NCI-H1417 (cell line): Measurements from ENCODE around the gene ABO.
A peak's percentile ranks its signal among the peaks of the same experiment; 100 is the strongest.
"Not testable (repeated sequence)": the region's sequence is repeated elsewhere in the genome, so short reads cannot be mapped to it uniquely, and the experiment has no call there.

Experiments used
- DNase-seq, 3 experiments: peaks; one replicate each; lab custom pipeline; 2025; lab: John Stamatoyannopoulos, UW

The ABO gene

DNA sequence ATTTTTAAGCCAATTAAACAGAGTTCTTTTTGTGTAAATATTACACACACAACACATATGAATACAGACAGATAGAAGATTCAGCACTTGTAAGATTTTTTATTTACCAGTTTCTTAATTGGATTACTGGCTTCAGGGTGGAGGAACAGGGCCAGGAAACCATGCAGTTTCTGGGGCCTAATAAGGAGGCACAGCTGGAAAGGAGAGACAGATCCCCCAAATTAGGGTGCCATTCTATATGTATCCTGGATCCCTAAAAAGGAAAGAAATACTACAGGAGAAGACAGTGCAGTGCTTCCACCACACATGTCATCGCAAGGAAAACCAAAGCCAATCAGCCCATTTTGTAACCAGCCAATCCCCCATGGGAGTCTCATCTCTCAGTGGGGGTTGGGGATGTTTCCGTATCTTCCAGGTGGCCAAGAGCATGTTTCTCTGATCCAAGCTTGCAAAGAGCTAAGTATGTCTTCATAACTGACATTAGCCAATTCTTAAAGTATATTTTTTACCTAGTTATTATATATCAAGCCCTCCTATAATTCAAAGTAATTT, 15.8 kb upstream of the ABO start:
- DNase-seq: no peak

DNA sequence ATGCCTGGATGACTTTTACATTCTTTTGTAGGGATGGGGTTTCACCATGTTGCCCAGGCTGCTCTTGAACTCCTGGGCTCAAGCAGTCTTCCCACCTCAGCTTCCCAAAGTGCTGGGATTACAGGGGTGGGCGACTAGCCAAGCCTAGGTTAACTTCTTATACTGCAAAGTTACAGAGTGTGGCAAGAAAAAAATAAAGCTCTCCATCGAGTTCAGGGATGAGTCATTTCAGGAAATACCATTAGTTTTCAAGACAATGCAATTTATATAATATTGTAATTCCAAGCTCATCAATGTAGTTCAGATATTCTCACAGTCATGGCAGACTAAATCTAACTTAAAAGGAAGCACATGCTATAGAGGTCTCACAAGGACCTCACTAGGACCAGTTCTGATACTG, 11.5 kb upstream of the ABO start:
- DNase-seq: no peak

DNA sequence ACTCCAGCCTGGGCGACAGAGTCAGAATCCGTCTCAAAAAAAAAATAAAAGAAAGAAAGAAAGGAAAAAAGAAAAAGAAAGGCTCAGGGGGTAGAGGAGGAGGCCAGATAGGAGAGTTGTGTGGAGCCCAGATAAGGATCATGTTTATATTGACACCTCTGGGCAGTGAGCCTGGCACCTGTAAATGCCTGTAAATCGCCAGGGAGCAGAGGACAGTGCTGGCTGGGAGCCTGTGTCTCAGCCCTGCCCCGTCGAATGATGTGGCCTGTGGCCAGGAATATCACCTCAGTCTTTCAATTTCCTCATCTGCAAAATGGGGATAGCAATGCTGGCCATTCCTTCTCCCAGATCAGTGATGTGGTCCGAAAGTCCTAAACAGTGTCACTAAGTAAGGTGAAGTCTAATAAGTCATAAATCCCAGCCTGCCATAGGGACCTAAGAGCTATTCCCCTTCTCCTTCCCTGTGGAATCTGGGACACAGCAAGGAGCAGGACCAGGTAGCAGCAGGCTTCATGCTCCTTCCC, 10.3 kb upstream of the ABO start:
- DNase-seq: no peak

DNA sequence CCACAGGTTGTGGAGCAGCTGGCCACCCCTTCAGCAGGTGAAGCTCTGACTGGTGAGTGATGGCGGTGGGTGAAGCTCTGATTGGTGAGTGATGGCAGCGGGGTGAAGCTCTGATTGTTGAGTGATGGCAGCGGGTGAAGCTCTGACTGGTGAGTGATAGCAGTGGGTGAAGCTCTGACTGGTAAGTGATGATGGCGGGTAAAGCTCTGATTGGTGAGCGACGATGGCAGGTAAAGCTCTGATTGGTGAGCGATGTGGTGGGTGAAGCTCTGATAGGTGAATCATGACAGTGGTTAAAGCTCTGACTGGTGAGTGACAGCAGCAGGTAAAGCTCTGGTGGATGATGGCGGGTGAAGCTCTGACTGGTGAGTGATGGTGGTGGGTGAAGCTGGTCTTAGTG, 9.4 kb upstream of the ABO start:
- no peak for DNase-seq

DNA sequence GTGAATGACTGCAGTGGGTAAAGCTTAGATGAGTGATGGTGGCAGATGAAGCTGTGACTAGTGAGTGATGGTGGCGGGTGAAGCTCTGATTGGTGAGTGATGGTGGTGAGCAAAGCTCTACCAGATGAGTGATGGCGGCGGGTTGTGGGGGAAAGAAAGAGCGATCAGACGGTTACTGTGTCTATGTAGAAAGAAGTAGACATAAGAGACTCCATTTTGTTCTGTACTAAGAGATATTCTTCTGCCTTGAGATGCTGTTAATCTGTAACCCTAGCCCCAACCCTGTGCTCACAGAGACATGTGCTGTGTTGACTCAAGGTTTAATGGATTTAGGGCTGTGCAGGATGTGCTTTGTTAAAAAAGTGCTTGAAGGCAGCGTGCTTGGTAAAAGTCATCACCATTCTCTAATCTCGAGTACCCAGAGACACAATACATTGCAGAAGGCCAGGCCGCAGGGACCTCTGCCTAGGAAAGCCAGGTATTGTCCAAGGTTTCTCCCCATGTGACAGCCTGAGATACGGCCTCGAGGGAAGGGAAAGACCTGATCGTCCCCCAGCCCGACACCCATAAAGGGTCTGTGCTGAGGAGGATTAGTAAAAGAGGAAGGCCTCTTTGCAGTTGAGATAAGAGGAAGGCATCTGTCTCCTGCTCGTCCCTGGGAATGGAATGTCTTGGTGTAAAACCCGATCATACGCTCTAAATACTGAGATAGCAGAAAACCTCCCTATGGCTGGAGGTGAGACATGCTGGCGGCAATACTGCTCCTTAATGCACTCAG, 8.4 kb upstream of the ABO start:
- not testable (repeated sequence) for DNase-seq

DNA sequence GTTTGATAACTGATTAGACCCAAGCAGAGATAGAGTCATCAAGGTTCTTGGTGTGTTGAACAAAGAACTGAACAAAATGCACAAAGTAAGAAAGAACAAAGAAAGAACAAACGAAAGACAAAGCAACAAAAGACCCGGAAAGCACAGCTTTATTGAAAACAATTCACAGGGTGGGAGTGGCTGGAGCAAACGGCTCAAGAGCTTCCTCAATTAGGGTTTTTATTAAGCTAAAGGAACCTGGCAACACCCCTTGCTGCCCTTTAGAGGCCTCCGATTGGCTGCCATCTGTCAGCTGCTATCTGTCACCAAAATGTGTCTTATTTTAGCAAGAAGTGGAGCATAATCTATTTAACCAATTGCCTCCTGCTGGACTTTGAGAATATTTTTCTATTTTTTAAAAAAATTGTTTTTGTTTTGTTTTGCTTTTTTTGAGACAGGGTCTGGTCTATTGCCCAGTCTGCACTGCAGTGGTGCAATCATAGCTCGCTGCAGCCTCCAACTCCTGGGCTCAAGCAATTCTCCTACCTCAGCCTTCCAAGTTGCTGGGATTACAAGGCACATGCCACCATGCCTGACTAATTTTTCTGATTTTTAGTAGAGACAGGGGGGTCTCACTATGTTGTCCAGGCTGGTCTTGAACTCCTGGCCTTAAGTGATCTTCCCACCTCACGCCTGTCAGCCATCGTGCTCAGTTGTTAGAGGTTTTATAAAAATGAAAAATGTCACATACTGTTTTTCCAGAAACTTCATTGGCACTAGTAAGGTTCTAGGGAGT, 7.7 kb upstream of the ABO start:
- peak in 1 of 3 experiments; percentile 11 for DNase-seq

DNA sequence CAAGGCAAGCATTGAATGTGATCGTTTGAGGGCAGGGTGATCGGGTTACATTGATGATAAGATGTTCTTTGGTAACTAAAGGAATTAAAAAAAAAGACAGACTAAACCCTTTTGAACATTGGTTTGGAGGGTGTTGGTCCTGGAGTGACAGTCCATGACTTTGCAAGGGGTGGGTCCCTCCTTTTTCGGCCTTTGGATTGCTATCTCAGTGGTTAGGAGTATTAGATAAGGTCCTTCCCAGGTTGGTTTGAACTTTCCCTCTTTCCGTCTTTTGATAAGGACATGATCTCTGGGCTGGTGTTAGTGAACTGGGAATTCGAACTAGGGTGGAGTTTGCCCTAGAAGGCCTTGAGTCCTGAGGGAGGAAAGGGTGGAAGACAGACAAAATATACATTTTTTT, 5.4 kb upstream of the ABO start:
- DNase-seq: no peak

DNA sequence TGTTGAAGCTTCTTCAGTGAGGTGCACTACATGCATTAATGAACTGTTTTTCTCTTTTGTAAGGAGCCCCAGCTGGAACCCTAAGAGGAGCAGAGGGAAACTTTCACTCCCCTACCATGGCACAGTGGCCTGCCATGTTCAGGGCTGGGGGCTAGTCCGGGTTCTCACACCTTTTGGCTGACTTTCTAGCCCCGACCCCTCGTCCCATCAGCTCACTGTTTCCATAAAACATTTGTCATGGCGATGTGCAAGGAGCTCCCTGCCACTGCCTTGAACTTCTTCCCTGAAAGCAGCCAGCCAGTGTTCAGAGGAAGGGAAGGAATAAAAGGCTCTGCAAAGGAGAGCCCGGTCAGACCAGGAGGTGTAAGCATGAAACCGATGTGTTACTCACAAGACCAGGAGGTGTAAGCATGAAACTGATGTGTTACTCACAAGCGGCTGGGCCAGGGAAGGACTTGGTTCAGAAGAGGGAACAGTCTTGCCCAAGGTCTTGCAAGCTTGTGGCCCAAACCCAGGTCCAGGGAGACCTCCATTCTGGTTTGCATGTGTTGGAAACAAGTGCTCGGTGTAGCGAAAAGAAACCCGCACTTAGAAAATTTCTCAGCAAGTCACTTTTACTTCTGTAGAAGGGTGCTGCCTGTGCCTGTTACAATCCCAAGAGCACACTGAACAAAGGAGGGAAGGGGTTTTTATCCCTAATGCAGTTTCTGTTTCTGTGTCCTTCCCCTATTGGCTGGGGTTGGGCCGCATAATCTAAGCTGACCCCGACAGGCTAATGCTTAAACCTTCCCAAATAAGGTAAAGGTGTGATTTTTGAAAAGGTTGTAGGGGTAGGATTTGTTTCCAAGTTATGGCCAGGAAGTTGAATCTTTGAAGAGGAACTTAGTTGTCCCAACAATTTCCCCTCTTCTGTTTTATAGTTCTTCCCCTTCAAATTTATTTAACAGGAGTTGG, 3.4 kb upstream of the ABO start:
- no peak for DNase-seq

DNA sequence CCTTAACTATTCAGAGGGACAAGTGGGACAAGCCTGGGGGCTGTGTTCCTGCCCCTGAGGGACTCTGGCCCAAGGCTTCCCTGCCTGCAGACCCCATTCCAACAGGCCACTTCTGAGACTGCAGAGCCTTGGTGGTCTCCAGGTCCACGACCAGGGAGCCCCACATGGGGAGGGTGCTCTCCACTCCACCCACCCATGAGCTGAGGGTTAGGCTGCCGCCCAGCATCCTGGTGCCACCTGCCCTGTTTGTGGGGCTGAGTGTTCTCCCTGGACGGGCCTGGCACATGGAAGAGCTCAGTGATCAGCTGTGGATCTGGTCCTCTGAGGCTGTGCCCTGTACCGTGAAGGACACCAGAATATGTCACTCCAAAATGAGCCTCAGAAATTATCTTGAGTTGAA, 2.5 kb upstream of the ABO start:
- no peak for DNase-seq

DNA sequence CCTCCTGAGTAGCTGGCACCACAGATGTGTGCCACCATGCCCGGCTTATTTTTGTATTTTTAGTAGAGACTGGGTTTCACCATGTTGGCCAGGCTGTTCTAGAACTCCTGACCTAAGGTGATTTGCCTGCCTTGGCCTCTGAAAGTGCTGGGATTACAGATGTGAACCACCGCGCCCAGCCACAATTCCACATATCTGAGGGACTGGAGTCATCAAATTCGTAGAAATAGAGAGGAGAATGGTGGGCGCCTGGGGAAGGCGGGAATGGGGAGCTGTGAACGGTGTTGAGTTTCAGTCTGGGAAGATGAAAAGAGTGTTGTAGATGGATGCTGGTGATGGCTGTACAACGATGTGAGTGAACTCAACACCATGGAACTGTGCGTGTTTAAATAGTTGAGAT, 1.9 kb upstream of the ABO start:
- DNase-seq: no peak

DNA sequence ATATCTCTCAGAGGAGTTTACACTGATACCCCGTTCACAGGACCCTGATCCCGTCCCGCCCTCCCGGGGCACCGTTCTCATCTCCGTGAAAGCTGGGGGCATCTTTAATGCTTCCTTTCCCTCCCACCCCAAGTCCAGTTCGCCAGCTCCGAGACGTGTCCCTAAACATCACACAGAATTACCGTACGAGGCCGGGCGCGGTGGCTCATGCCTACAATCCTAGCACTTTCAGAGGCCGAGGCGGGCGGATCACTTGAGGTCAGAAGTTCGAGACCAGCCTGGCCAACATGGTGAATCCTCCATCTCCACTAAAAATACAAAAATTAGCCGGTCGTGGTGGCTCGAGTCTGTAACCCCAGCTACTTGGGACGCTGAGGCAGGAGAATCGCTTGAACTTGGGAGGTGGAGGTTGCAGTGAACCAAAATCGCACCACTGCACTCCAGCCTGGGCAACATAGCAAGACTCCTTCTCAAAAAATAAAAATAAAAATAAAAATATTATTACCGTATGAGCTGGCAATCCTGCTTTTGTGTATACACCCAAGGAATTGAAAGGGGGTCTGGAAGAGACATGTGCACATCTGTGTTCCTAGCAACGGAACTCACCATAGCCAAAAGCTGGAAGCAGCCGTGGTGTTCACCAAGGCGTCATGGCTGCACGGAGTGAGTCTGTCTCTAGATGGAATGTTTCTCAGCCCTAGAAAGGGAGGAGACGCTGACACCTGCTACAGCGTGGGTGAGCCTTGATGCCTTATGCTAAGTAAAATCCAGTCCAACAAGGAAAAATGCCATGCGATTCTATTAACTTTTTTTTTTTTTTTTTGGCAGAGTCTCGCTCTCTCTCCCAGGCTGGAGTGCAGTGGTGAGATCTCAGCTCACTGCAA, 1.2 kb upstream of the ABO start:
- no peak for DNase-seq

DNA sequence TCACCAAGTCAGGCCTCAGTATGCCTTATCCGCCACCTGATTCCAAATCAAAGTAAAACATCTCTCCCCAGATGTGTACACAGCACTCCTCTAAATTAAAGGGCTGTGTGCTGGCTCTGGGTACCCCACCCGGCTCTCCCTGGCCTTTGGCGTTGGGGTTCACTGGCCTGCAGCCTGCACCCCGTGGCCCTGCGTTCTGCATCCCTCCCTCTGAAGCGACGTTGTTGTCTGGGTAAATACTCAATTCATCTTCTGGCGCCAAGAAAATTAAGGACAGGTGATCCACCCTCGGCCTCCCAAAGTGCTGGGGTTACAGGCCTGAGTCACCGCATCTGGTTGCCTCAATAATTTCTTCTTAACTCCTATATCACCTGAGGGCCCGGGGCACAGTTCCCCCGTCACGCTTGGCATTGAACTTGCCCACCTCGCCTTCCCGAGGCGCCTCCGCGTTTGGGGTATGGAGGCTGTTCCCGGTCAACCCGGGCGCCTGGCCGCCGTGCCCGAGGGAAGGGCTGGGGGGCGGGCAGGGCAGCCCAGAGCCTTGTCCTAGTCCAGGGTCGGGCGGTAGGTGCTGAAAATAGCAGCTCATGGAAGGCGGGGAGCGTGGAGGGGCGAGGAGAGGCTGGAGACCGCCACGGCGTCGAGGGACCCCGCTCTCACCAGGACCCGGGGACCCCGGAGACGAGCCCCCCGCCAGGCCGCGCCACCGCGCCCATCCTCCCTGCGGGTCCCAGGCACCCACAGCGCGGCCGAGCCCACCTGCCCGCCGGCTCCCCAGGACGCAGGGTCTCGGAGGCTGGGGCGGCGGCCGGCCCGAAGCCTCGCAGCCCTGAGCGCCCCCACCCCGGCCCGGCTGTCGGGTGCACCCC, 531 bp downstream of the ABO start:
- DNase-seq: peak in 2 of 3 experiments; percentile 46 to 51

DNA sequence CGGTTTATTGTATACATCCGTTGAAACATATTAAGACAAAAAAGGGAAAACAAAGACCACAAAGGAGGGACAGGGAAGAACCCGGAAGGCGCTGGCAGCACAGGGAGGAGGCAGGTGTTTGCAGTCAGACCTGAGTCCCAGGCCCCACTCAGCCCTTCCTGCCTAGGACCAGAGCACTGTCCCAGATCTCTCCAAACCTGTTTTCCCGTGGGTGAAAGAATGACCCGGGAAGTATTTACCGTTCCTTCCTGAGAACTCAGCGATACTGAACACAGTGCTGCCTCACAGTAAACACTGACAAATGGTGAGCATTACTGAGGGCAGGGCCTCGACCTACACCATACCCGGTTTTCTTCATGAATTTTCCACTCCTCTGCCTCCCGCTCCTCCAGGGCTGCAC, 1.2 kb downstream of the ABO start:
- no peak for DNase-seq

DNA sequence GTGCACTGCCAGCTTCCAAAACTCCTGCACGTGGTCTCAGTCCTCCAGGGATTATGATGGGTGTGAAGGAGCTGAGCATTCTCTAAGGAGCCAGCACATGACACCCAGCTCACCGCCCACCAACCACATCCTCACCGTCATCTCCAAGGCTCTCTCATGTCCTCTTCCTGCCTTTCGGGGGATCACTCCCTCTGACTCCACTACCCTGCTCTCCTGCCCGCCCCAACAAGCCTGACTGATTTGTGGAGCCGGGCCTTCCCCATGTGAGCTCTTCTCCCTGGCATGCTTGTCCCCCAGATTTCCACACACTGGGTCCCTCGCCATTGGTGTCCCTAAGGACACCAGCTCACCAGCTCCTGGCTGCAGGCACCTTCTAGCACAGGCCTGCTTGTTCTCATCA, 1.9 kb downstream of the ABO start:
- DNase-seq: no peak

DNA sequence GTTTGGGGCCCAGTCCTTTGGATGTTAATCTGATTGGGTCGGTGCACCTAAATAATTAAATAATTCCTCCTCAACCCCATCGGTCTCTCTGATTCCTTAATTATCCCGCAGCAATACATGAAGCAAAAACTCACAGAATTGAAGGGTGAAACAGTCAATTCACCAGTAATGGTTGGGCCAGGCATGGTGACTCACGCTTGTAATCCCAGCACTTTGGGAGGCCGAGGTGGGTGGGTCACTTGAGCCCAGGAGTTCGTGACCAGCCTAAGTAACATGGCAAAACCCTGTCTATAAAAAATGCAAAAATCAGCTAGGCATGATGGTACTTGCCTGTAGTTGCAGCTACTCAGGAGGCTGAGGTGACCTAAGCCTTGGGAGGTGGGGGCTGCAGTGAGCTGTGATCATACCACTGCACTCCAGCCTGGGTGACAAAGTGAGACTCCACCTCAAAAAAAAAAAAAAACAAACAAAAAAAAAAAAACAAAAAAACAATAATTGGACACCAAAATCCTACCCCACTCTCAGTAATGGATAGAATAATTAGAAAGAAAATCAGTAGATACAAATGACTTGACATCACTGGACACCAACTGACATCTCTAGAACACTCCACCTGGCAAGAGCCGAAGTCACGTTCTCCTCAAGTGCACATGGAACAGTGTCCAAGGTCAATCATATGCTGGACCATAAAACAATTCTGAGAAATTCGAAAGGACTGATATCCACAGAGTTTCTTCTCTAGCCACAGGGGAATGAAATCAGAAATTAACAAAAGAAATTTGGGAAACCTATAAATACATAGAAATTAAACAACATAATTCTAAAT, 5.3 kb downstream of the ABO start:
- DNase-seq: no peak

DNA sequence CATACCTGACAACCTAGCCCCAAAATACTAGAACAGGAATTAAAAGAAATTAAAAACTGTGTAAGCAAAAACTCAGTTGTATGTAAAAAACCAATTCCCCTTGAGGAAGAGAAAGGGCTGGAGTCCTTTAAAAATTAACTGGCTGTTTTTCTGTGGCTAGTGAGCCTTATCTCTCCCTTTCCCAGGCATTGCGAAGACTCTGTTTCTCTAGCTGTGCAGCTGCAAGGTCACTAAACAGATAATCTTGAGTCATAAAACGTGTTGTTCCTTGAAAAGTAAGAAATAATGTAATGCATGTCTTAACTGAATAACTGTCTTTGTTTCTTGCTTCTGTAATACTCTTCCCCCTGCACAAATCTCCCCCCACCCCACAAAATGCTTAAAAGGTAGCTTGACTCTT, 5.9 kb downstream of the ABO start:
- not testable (repeated sequence) for DNase-seq

DNA sequence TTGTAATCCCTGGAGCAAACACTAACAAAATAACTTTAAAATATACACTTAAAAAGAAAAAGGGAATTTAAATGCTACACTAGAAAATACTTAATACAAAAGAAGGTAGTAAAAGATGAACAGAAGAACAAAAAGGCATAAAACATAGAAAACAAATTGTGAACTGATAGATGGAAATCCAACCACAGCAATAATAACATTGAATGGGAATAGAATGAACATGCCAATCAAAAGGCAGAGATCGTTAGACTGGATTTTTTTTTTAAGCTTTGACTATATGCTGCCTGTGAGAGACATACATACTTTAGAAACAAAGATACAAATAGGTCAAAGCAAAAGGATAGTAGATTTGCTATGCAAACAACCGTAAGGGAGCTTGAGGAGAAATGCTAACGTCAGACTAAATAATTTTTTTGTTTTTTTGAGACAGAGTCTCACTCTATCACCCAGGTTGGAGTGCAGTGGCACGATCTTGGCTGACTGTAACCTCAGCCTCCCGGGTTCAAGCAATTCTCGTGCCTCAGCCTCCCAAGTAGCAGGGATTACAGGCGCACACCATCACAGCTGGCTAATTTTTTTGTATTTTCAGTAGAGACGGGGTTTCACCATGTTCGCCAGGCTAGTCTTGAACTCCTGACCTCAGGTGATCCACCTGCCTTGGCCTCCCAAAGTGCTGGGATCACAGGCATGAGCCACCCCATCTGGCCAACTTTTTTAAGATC, 6.5 kb downstream of the ABO start:
- DNase-seq: no peak

DNA sequence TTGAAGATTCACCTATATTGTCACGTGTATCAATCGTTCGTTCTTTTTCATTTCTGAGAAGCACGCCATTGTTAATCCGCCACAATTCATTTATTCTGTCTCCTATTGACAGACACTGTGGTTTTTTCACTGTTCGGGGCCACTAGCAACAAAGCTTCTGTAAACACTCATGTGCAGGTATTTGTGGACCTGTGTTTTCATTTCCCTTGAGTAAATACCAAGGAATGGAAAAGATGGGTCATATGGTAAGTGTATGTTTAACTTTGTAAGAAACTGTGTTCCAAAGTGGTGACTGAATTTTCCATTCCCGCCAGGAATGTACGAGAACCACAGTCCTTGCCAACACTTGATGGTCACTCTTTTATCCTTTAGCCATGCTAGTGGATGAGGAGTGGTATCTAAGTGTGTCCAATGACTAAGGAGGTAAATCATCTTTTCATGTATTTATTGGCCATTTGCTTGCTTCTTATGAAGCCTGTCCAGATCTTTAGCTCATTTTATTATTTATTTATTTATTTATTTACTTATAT, 10.7 kb downstream of the ABO start:
- no peak for DNase-seq
